DND-41 (cell line): ENCODE results near the gene FAM171A2.

Experiments used
- ATAC-seq: fragments of 200-7000 bp; cut with Tn5 transposase; 3 replicates; pipeline ENCODE4 v1.9.1; 2021; ENCODE audit warnings: low read depth; ENCODE audit not compliant: insufficient read depth
- DNase-seq: peaks from one replicate; pipeline ENCODE4 v3.0.0-alpha.2; 2020
- H2AFZ ChIP-seq: 2 replicates; pipeline ENCODE4 v1.6.0; 2012; ENCODE audit warnings: low read depth, low read length
- H3K27ac ChIP-seq: 2 replicates; pipeline ENCODE4 v1.5.1; 2012; ENCODE audit warnings: low read length, inconsistent platforms
- H3K27me3 ChIP-seq: fragments of 200-600 bp; sonication (generic); 2 replicates; pipeline ENCODE4 v1.6.0; 2012; ENCODE audit warnings: low read length, mild to moderate bottlenecking, inconsistent platforms; ENCODE audit not compliant: insufficient read depth, poor library complexity
- H3K36me3 ChIP-seq: 2 replicates; pipeline ENCODE4 v1.5.1; 2012; ENCODE audit warnings: low read length, inconsistent platforms; ENCODE audit not compliant: insufficient read depth
- H3K4me1 ChIP-seq: 2 replicates; pipeline ENCODE4 v1.5.1; 2012; ENCODE audit warnings: mild to moderate bottlenecking, low read length; ENCODE audit not compliant: insufficient read depth
- H3K4me2 ChIP-seq: 2 replicates; pipeline ENCODE4 v1.6.0; 2012; ENCODE audit warnings: mild to moderate bottlenecking, moderate library complexity, low read length, inconsistent platforms; ENCODE audit not compliant: insufficient read depth
- H3K4me3 ChIP-seq, 2 experiments: fragments of 200-600 bp in 1 of 2; shearing (Covaris generic) in 1 of 2; 2 replicates each; pipeline ENCODE4 v1.5.1; 2012 to 2016; ENCODE audit warnings: inconsistent platforms in 2 of 2, low read length in 2 of 2, mild to moderate bottlenecking in 2 of 2, low read depth in 1 of 2, moderate library complexity in 1 of 2
- H3K79me2 ChIP-seq: 2 replicates; pipeline ENCODE4 v1.6.0; 2012; ENCODE audit warnings: low read length, inconsistent platforms; ENCODE audit not compliant: insufficient read depth
- H3K9ac ChIP-seq: 2 replicates; pipeline ENCODE4 v1.6.0; 2012; ENCODE audit warnings: low read depth, mild to moderate bottlenecking, inconsistent platforms, low read length, moderate library complexity
- H3K9me3 ChIP-seq: 2 replicates; pipeline ENCODE4 v1.5.1; 2012; ENCODE audit warnings: low read length, moderate library complexity, mild to moderate bottlenecking, inconsistent platforms; ENCODE audit not compliant: insufficient read depth, severe bottlenecking
- H4K20me1 ChIP-seq: 2 replicates; pipeline ENCODE4 v1.6.0; 2012; ENCODE audit warnings: low read length; ENCODE audit not compliant: insufficient read depth
- EZH2 ChIP-seq: IDR thresholded peaks from 3 replicates; pipeline ENCODE4 v1.6.1; 2012; ENCODE audit warnings: borderline replicate concordance, low read depth, mild to moderate bottlenecking, moderate library complexity, low read length, inconsistent platforms; ENCODE audit not compliant: severe bottlenecking
- TF ChIP-seq, protein P1 (sequence below): IDR thresholded peaks from 2 replicates; pipeline ENCODE4 v1.5.1; 2012; ENCODE audit warnings: borderline replicate concordance, low read length, moderate library complexity, mild to moderate bottlenecking; ENCODE audit not compliant: poor library complexity, severe bottlenecking; ENCODE audit errors: extremely low read depth

FAM171A2 gene

DNA sequence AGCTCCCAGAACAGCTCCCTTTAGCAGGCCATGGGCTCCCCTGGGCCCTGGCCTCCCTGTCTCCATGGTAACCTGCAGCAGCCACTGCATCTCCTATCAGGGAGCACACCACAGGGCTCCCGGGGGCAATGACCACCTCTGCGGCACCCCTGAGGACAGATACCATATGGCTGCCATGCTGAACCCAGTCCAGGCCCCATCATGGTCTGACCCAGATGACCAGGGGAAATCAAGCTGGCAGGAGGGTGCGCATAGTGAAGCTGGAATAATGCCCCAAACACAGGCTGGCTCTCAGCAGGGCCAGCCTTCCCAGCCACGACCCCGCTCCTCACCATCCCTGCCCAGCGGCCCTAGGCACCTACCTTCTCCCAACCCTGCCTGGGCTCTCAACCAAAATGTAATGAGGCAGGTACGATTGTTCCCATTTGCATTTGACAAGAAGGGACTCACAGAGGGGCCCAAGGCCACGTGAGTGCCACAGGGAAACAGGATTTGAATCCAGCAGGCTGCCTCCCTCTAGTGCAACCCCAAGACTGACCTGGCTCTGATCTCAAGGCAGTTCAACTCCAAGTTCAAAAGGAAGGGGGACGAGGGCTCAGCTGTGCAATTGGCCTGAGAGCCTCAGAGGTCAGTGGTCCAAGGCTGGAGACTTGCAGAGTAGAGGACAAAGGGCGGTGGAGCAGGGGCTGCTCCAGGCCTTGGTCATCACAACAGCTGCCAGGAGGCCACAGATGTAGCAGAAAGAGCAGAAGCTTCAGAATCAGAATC is 52.9 kb downstream of the FAM171A2 start:
- H3K27ac ChIP-seq, result no peak overlapping the region
- no peak for ATAC-seq
- no peak overlapping the region for H3K4me3 ChIP-seq
- no peak overlapping the region for H3K9ac ChIP-seq
- H3K36me3 ChIP-seq, result no peaks in the 10 kb centered on the region
- DNase-seq, result no peak
- no peaks in the 10 kb centered on the region for H3K9me3 ChIP-seq
- no peak overlapping the region for H2AFZ ChIP-seq
- peaks cover 8% of the 10 kb centered on the region for H4K20me1 ChIP-seq
- TF ChIP-seq, protein P1, sequence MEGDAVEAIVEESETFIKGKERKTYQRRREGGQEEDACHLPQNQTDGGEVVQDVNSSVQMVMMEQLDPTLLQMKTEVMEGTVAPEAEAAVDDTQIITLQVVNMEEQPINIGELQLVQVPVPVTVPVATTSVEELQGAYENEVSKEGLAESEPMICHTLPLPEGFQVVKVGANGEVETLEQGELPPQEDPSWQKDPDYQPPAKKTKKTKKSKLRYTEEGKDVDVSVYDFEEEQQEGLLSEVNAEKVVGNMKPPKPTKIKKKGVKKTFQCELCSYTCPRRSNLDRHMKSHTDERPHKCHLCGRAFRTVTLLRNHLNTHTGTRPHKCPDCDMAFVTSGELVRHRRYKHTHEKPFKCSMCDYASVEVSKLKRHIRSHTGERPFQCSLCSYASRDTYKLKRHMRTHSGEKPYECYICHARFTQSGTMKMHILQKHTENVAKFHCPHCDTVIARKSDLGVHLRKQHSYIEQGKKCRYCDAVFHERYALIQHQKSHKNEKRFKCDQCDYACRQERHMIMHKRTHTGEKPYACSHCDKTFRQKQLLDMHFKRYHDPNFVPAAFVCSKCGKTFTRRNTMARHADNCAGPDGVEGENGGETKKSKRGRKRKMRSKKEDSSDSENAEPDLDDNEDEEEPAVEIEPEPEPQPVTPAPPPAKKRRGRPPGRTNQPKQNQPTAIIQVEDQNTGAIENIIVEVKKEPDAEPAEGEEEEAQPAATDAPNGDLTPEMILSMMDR, result no peak
- no peak for TF ChIP-seq EZH2
- H3K4me1 ChIP-seq, result peaks cover 19% of the 10 kb centered on the region
- H3K27me3 ChIP-seq, result peaks cover 11% of the 10 kb centered on the region
- H3K79me2 ChIP-seq, result no peaks in the 10 kb centered on the region
- no peak overlapping the region for H3K4me2 ChIP-seq

DNA sequence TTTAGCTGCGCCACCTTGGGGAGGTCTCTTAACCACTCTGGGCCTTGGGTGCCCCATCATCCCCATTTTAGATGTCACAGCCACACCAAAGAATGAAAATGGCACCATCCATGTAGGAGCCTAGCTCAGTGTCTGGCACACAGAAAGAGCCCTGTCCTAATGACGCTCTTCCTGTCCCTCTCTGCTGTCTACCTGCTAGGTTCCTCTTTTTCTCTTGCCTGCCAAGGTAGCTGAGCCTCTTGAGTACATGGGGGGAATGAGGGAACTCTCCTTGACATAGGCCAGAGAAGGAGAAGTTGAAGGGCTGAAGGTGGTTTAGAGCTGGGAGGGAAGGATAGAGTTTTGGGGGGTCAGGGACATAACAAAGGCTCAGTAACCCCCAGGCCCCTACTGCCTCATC is 53.5 kb downstream of the FAM171A2 start:
- TF ChIP-seq EZH2, result no peak
- TF ChIP-seq, protein P1, result no peak
- Histone ChIP-seq H2AFZ (no peak overlapping the region), H3K36me3 (no peaks in the 10 kb centered on the region), H3K9me3 (no peaks in the 10 kb centered on the region), H3K79me2 (no peaks in the 10 kb centered on the region), H3K9ac (no peak overlapping the region), H3K27me3 (peaks cover 6% of the 10 kb centered on the region), H3K4me3 (no peak overlapping the region), H3K4me1 (peaks cover 19% of the 10 kb centered on the region), H3K4me2 (no peak overlapping the region), H4K20me1 (peaks cover 8% of the 10 kb centered on the region), H3K27ac (no peak overlapping the region)
- ATAC-seq (no peak), DNase-seq (no peak)

DNA sequence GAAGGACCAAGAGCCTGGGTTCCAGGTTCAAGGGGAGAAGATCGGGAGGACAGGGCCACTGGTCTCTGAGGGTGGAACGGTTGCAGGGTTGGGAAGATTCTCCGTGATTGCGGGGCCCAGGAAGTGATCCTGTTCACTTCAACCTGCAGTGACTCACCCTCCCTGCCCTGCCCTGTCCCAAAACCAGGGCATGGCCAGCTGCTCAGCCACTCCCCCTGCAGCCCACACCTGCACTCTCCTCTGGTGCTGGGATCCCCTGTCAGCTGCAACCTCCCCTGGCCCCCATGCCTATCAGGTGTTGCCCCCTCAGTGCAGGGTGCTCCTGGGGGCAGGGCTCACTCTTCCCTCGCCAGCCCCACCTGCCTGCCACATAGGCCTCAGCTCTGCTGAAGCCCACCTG is 54.2 kb downstream of the FAM171A2 start:
- no peak for ATAC-seq
- Histone ChIP-seq H3K9ac (no peak overlapping the region), H3K9me3 (no peaks in the 10 kb centered on the region), H3K36me3 (no peaks in the 10 kb centered on the region), H2AFZ (no peak overlapping the region), H3K79me2 (no peaks in the 10 kb centered on the region), H3K4me1 (peaks cover 19% of the 10 kb centered on the region), H3K4me3 (no peak overlapping the region), H3K4me2 (no peak overlapping the region), H3K27me3 (no peaks in the 10 kb centered on the region), H3K27ac (no peak overlapping the region), H4K20me1 (peaks cover 8% of the 10 kb centered on the region; the same call in 1 of the 2 replicates)
- no peak for DNase-seq
- TF ChIP-seq, protein P1, result no peak
- TF ChIP-seq EZH2, result no peak
